ENCODE data around the gene TDRD7.

DNA sequence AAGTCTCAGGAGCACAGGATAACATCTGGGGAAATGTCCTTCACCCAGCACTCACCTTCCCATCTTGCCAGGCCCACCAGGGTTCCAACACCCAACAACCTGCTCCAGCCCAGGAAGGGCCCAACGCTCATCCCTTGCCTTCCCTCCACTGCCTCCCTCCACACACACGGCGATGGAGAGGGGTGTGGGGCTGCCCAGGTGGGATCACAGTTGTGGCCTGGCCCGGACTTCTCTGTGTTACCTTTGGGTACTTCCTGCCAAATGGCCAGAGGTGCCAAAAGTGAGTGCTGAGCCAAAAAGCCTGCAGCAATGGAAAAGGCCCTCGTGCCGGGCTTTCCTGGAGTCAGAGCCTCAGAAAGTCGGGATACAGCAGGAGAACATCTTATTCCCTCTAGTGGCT lies 15.6 kb upstream of the TDRD7 start:
- no peak for TF ChIP-seq POLR2A (IDR thresholded peaks at IDR 0.05; ENCODE audit: low read length)
- TF ChIP-seq GATA1 (IDR thresholded peaks at IDR 0.05; ENCODE audit: low read depth, low read length), result no peak

All from erythroblast (primary cell).